Fibroblast of the conjunctiva (primary cell): Measurements from ENCODE around the gene CYP46A1.
"Not testable (repeated sequence)": the region's sequence is repeated elsewhere in the genome, so short reads cannot be mapped to it uniquely, and the experiment has no call there.

ENCODE experiments used
- DNase-seq: peaks from one replicate; pipeline ENCODE4 v3.0.0-alpha.2; 2010; ENCODE audit warnings: low read depth

CYP46A1 gene

GRCh38 chr14:99758872-99759545 lies 74.9 kb downstream of the CYP46A1 start:
- no peak for DNase-seq

DNA sequence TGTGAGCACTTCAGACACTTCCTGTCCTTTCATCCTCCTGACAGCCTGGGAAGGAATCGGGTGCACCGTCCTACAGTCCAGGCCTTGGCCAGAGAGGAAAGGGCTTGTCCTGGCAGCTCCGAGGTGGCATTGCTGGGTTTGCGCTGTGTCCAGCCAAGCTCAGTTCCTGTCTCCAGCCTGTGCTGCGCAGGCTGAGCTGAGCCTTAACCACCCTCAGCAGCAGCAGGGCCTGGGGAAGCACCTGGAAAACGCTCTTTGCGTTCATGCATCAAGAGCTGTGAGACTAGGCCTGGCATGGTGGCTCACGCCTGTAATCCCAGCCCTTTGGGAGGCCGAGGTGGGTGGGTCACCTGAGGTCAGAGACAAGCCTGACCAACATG lies 75.4 kb downstream of the CYP46A1 start:
- DNase-seq = no peak

GRCh38 chr14:99760817-99761216 lies 76.7 kb downstream of the CYP46A1 start:
- no peak for DNase-seq

- DNase-seq = not testable (repeated sequence)
Observed at GRCh38 chr14:99762911-99763310, 78.8 kb downstream of the CYP46A1 start.

- no peak for DNase-seq
Observed at GRCh38 chr14:99763527-99764221, 79.6 kb downstream of the CYP46A1 start.

GRCh38 chr14:99764222-99764706 lies 80.2 kb downstream of the CYP46A1 start:
- DNase-seq = no peak

DNA sequence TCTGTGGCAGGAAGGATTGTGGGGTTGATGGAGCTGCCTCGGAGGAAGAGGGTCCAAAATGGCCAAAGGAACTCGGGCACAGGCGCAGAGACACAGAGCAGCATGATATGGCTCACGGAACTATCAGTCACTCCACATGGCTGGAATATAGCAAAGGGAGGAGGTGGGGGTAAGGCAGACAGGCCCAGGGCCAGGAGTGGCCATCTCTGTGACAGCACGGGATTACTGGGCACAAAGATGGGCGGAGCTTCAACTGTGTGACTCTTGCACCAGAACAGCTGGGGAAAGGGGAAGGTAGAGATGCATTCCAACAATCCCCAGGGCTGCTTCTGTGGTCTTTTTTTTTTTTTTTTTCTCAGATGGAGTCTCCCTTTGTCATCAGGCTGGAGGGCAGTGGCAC lies 84.3 kb downstream of the CYP46A1 start:
- no peak for DNase-seq

GRCh38 chr14:99769123-99769522 lies 85.0 kb downstream of the CYP46A1 start:
- DNase-seq = no peak

- DNase-seq = no peak
Observed at GRCh38 chr14:99769799-99770198, 85.7 kb downstream of the CYP46A1 start.

GRCh38 chr14:99772371-99773283 lies 88.5 kb downstream of the CYP46A1 start:
- no peak for DNase-seq

GRCh38 chr14:99773521-99774497 lies 89.7 kb downstream of the CYP46A1 start:
- DNase-seq = no peak

DNA sequence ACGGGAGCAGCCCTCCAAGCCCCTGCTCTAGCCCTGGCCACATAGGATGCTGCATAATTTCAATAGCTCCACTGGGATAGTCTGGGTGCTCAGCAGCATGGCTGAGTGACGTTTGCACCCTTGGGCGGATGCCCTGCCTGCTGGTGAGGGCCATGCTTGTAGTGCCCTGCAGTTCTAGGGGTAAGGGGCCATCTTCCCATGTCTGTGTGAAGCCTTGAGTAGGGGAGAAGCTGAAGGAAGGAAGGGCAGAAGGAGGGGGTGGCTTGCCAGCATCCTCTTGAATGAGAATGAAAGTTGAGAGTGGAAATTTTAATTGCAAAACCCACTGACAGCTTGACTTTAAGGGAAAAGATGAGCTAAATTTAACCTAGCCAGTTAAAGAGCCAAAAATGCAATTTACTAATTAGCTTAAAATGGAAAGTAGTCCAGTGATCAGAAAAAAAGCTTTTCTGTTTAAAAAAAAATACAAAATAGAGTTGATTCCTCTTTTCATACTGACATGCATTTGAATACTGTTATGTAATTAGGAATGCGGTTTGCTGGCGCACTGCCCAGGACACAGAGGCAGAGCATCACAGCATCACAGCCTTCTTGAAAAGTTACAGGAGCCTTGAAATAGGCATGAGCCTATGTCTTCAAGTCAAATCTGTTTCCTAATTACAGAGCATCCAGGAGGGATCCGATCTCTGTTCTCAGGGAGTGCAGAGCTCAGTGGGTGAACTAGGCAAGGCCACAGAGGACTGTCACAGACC lies 90.6 kb downstream of the CYP46A1 start:
- no peak for DNase-seq

- DNase-seq = no peak
Observed at GRCh38 chr14:99775351-99775750, 91.3 kb downstream of the CYP46A1 start.
